Measurements from ENCODE around the gene CDK14.

Gene CDK14

DNA sequence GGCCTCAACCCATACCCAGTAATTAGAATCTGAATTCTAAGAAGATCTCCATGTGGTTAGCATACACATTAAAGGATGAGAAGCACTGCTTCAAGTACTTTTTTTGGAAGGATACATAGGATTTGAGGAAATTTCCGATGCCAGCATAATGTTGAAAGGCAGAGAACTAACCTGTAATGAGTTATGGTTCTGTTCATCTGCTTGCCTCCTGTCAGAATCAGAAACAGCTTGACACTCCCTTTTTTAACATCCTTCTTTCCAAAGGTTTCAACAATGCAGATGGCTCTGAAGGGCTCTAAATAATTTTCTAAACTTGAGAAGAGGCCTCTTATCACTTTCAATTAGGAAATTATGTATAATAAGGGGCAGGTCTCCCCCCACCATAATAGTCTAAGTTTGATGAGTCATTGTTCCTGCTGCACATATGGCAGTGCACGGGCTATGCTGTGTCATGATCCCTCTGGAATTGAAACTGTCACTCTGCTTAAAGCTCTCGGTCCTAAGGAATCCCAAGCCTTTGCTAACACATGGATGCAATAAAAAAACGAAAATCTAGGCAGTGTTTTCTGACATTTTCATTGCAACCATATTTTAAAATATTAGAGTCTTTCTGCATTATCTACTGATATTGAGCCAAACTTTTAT is 376.9 kb downstream of the CDK14 start:
- no peak for DNase-seq

DNA sequence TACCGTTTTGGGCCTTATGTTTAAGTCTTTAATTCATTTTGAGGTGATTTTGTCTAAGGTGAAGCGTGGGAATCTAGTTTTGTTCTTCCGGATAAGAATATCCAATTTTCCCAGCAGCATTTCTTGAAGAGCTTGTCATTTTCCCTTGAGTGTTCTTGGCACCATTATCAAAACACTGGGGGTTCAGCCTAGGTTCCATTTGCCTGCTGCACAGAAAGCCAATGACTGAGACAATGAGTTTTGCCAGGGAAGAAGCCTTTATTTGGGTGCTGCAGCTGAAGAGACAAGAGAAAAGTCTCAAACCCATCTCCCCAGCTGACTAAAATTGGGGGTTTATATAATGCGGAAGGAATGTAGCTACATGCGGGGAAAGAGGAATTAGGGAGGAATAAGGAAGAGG is 380.9 kb downstream of the CDK14 start:
- no peak for DNase-seq

DNA sequence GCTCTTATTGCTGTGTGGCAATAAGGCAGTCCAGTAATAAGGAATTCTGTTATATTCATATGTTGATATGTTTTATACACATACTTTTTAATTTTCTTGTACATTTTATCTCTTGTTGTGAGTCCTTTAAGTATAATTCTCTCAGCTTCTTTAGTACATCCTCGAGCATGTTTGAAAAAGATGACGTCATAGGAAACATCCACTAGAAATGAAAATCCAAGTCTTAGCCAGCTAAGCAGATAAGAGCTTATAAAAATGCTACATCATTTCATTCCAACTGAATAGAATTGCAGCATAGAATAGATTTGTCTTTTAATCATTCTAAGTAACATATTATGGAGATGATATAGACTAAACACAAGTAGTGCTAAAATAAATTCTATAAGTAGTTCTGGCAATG is 384.4 kb downstream of the CDK14 start:
- DNase-seq, result no peak

DNA sequence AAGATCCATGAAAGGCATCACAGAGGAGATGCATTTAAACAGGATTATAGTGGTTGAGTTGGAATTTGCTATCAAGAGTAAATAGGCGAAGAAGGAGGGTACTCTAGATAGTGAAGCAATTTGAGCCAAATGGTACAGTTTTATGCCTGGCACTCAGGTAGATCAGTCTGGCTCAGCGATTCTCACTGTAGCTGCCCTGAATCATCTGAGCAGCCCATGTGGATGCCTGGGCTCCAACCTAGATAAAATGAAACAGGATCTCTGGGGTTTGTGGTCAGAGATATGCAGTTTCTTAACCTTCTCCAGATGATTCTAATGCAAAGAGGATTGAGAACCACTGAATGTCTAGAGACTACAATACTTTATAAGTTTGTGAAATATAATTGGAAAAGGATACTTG is 386.1 kb downstream of the CDK14 start:
- DNase-seq, result no peak

DNA sequence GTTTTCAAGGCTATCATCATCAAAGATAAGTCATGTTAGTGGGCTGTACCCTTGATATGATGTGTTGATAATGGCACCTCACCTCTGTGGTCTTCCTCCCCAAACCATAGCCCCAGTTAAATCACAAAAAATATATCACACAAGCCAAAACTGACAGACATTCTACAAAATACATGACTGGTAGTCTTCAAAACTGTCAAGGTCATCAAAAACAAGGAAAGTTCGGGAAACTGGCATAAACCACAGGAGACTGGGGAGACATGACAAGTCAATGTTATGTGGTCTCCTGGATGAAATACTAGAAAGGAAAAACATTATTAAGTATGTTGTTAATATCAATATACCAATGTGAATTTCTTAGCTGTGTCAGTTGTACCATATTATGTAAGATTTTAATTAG is 388.6 kb downstream of the CDK14 start:
- DNase-seq, result no peak

DNA sequence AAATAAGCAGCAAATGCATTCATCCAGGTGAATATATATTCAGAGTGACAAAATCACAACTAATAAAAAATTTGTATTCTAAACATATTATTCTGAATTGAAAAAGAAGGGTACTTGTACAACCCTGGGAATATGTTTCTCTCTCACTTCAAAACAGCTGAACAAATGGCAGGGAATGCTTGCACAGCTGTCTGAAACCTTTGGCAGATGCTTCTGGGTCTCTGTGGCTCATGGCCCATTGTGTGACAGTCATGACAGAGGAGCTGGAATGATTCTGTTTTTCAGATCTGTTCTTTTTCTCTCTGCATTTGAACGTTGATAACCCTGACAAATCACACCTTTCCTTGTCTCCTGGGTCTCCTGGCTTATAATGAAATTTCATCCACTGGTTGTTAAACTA is 392.4 kb downstream of the CDK14 start:
- no peak for DNase-seq

DNA sequence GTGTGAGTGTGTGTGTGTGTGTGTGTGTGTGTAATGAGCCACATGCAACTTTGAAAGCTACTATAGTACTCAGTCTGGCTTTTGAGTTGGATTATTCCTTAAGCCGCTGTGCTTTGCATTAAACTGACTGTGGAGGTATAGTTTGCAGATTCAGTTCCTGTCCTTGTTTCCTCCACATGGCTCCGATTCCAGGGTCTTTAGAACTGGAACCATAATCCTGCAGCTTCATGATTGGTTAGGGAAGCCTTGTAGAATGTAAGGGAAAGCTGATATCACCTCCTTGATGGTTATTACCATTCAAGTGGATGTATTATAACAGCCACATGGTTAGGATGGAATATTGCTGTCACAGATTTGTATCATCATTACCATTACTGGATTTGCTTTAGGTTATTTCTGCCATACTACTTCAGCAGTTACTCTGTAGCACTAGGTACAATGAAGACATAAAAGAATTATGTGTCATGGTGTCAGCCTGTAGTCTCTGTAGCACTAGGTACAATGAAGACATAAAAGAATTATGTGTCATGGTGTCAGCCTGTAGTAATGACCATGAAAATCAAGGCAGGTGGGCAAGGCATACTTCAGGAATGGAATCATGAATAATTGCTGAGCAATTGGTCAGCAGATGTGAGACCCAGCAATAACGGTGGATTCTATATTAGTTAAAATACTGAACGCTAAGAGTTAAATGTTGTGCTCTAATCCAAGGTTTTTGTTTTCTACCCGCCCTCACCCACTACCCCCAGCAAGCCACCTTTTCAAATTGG is 393.1 kb downstream of the CDK14 start:
- DNase-seq, result no peak

DNA sequence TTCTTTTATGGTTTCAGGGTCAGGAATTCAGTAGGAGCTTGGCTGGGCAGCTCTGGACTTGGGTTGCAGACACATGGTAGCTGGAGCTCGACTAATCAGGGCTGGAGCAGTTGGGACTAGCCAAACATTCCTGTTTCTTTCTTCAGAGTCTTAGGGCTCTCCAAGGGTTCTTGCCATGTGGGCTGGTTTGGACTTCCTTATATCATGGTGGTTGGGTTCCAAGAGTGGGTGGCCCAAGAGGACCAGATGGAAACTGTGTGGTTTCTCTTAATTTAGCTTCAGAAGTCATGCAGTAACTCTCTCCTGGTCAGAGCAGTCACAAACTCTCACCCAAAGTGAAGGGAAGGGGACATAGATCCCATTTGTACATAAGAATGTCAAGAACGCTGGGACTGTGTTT is 398.0 kb downstream of the CDK14 start:
- DNase-seq, result no peak

DNA sequence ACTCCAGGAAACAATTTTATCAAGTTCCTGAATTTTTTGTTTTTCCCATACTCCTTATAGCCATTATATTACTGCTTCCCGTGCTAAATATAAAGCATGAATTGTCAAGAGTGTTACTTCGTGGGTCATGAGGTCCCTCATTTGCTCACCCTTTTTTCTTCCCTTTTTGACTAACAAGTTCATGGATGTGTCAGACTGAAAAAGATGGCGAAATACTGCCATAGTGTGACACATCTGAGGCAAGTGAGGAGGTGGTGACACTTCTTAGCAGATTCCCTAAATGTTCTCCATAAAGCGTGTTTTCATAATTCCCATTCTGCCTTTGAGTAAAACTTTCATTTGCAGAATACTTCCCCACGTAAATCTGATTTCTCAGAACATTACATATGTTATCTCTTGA is 398.5 kb downstream of the CDK14 start:
- DNase-seq, result no peak

DNA sequence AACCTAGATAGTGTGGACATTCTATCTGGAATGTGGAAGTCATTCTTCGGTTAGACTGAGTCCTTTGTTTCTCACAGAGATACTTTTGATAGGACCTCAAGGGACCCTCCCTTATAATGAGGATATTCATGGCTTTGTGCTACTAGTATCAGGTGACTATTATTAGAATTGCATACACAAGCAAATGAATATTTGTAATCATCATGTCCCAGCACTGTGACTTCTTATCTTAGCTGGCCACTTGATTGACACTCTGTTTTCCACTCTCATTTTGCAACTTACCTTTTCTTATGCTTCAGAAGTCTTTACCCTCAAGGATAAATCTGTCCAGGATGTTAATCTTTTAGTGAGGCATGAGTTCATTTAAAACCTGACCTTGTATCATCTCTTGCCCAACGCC is 399.9 kb downstream of the CDK14 start:
- DNase-seq, result no peak

DNA sequence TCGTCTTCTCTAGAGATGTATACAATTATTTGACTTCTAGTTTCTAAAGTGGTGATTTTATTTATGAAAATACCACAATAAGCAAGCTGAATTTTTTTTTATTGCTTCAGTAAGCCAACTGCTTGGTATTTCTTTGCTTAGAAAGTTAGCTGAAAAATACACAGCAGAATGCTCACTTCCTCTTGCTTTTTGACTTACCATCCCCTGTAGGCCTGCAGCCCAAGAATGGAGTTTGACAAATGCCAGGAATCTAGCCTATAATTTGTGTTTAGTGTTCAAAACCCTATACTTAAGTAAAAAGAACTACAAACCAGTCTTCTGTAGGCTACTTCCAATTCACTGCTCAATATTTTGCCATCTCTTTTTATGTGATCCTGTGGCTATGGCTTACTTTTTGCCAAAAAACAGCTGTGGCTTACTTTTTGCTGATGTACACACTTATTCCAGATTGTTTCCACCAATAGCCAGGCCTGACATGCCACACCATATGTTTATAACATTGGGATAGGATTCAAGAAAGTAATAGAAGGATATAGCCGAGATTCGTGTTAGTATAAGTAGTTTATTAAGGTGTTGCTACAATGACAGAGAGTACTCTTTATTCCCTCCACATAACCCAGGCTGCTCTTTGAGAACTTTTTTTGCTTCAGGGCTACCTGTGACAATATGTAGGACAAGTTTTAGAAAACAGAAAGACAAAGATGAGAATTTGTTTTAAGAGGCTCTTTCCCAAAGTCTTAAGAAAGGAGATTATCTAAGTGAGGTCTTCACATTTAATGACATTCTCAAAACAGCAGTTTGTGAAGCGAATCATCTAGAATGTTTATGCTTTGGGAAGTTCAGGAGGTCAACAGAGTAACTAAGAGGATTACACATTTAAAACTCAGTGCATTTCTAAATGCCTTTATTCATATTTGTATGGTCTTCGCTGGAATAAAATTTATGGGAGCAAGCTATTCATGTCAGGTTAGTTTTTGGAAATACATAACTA is 404.2 kb downstream of the CDK14 start:
- no peak for DNase-seq

DNA sequence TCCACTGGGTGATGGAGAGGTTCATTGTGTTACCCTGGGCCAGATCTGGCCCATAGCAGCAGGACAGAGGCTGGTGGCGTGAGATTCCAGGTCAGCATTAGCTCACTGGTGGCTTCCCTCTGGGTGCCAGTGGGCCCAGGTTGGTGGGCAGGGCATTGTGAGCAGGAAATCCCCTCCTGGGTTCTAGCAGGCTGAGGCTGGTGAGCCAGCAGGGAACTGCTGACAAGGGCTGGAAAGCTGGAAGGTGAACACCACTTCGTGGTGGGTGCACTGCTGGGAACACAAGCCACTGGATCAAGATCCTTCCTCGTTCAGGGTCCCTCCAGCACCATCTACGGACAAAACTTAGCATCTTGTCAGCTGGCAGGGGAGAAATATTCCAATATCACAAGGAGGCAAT is 408.9 kb downstream of the CDK14 start:
- DNase-seq, result no peak

DNA sequence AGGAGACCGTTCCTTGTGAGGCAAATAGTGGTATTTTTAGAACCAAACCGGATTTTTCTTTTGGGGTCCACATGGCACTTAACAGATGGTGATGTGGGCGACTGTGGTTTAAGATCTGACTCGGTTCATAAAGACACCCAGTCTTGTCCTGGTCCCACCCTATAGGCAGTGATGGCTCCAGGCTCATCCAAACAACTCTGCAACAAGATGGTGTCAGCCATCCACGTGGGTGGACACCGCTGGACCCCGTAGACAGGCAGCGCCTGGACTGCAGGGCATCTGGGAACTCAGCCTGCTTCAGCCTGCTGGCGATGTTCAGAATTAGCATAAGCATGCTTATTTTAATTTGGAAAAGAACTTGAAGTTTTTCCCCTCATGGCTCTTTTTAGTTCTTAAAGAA is 409.7 kb downstream of the CDK14 start:
- no peak for DNase-seq

DNA sequence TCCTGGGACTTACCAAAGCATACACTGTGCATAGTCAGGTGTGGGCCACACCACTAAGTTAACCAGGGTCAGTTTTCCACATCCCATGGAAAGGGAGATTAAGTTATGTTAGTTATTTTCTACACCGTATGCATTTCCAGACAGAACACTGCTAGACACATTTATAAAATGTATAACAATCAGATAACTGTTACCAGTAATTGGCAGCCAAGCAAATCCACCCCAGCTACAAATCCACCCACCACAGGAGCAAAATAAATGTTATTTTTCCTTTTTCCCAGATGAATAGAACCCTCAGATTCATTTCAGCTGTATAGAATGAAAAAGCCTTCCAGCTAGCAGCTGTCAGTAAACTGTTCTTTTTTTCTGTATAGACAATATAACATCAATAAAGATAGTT is 411.2 kb downstream of the CDK14 start:
- no peak for DNase-seq

DNA sequence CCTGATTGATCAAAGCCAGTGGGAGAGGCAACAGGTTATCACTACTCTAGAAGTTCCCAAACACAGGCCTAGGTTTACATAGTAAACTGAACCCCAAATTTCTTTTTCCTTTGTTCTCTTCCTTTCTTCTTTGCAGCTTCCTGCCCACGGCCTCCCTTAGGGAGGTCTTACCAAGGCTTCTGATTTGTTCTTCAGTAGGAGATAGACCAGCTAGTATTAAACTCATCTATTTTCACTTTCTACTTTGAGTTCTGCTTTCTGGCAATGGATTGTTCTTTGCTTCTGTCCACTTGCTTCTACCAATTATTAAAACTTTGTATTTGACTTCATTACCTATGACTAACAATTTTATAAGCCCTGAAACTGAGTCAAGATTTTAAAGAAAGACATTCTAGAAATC is 417.0 kb downstream of the CDK14 start:
- DNase-seq, result no peak

DNA sequence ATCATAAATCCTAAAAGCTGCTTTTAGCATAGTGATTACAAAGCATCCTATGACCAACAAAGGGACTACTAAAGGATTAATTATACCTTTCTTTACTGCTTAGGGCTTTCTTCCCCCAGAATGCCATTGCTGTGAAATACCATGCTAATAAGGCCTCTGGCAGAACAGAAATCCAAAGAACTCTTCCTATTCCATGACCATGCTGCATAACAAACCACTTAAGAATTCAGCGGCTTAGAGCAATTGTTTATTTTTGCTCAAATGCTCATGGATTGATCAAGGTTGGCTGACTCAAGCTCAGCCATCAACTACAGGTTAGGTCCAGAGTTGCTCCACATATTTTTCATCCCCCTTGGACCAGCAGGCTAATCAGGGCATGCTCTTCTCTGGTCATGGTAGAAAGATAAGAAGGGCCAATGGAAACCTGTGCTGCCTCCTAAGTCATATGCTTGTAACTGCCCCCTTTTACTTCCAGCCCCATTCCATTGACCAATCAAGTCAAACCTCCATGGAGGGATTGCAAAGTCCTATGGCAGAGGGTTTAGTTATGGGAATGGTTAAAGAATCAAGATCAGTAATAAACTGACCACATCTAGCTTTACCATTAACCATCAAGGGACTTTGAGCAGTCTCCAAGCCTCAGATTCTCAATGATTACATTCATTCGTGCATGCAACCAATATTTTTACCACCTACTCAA is 423.7 kb downstream of the CDK14 start:
- no peak for DNase-seq

DNA sequence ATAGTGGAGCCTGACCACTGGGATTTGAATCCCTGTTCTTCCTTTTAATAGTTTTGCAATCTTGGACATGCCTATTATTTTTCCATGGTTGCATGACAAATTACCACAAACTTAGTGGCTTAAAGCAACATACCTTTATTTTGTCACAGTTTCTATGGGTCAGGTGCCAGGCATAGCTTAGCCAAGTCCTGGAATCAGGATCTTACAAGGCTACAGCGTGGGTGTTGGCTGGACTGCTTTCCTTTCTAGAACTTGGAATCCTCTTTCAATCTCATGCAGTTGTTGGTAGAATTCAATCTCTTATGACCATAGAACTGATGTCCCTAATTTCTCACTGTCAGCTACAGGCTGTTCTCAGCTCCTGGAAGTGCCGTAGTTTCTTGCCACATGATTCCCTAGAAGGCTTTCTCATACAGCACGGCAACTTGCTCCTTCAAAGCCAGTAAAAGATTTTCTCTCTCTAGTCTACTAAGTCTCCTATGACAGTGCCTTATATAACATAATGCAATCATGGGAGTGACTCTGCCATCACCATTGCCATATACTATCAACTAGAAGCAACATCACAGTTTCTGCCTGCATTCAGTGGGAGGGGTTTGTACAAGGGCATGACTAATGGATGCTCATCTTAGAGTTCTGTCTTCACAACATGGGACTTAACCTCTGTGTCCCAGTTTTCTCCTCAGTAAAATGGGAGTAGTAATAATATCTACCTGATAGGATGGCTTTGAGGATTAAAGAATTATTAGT is 424.7 kb downstream of the CDK14 start:
- DNase-seq, result no peak

DNA sequence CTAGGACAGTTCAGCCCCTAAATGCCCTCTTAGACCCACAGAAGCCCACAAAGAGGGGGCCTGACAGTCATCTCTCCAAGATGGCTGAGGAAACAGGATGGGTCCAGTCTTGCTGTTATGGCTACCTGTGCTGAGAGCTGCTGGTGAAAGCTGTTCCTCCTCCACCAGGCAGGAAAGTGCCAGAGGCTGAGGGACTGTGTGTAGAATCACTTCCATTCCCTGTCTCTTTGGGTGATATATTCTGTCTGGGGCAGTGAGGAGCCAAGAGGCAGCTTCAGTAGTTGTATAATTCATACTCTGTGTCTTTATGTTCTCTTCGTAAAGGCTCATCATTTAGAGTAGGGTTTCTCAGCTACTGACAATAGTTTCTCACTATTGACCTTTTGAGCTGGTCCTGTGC is 425.8 kb downstream of the CDK14 start:
- DNase-seq, result no peak

DNA sequence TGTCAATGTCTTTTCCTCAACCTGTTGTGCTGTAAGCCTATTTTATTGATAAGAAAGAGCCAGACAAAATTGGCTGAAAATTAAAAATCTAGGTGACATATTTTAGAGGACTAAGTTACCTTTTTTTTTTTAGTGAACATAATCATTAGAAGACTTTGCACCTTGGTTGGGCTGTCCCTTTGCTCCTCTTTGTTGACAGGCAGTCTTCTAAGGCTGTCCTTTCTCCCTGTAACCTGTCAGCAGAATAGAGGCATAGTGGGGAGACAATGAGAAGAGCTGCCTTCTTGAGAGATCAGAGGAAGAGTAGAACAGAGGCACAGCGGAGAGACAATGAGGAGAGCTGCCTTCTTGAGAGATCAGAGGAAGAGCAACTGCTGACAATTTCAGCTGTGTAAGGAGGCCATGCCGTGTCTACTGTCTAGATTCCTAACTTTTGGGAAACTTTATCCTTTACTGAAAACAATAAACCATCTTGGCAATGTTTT is 429.8 kb downstream of the CDK14 start:
- DNase-seq, result no peak

DNA sequence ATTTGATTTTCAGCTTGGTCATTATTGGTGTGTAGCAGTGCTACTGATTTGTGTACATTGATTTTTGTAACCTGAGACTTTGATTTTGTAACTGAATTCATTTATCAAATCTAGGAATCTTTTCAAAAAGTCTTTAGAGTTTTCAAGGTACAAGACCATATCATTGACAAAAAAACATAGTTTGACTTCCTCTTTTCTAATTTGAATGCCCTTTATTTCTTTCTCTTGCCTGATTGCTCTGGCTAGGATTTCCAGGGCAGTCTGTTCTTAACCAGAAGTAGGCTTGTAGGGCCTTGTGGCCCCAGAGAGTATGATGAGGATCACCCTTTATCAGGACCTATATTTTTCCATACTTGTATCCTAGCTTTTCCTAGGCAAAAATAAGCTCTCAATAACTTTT is 433.6 kb downstream of the CDK14 start:
- no peak for DNase-seq

DNA sequence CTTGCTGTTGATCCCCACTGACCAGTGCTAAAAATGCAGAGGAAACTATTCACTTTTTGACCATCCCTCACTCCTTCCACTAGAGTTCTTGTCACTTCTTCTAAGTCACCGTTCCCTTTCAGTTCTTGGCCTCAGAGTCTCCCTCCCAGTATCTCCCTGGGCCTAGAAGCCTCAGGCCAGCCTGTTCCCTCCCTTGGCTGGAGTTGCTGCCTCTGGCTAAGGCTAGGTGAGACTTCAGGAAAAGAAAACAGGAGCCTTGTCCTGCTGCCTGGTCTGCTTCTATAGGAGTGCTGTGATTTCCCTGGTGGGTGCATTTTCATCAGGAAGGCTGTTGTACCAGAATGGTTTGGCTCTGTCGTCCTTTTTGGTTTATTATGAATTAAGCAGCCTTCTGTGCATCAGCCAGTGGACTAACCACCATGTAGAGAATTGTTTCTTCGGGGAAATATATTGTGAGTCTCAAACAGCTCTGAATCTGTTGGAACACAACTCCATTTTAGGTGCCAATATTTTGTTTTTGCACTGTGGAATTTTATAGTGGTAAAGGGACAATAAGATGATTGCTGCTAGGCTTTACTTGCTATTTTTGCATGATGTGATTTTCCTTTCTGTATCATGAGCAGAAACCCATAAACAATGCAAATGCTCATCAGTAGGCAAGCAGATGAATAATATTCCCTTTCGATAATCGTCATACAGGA is 434.7 kb downstream of the CDK14 start:
- no peak for DNase-seq

DNA sequence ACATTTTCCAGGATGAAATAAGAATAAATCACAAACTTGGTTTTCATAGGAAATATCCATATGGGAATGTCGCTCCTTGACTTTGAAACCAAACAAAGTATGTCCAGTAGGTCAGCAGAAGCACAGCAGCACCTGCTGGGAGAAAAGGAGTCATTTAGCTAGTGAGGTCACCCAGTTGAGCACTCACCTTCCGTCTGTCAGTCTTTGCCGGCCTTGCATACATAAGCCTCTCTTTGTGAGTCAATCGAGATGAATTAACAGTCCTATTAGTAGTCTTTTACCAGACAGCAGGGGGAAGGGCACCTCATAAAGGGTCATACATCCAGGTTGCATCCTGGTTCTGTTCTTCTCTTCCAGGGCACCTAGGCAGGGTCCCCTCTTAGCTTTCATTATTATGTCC is 435.6 kb downstream of the CDK14 start:
- no peak for DNase-seq
